Right lobe of liver (tissue), 4 donors: Measurements from ENCODE around the gene FGD2.

Experiments used
- POLR2A ChIP-seq: fragments of 450-650 bp; IDR thresholded peaks from one replicate; pipeline ENCODE4 v1.6.1; 2017; ENCODE audit warnings: antibody characterized with exemption, mild to moderate bottlenecking
- TF ChIP-seq, protein P1 (sequence below), 4 donors: fragments of 200-600 bp in 3 of 4; fragments of 450-650 bp in 1 of 4; IDR thresholded peaks; one replicate each; pipeline versions ENCODE4 v1.5.1 to v1.8.0; 2016 to 2022; ENCODE audit warnings: antibody characterized with exemption in 4 of 4, mild to moderate bottlenecking in 2 of 4
- donor health status: DM: no; HTN: no; CAD: no.
- donor health status: DM: no; HTN: no; CAD: no.
- donor health status: DM: no; HTN: yes; CAD: no.

DNA sequence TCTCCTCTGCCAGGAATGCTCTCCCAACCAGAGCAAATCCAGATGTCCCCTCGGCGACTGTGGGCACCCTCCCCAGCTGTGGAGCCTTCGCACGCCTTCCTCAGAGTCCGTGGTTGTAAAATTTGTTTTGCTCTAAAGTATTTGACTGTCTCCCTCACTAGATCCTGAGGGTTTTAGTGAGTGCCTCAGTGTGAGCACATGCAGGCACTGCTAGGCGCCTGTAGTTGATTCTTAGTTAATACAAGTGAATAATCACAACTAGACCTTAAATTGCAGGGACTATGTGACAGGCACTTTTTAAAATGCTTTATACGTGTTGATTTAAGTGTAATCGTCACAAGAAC, 18.8 kb upstream of the FGD2 start:
- TF ChIP-seq, protein P1, sequence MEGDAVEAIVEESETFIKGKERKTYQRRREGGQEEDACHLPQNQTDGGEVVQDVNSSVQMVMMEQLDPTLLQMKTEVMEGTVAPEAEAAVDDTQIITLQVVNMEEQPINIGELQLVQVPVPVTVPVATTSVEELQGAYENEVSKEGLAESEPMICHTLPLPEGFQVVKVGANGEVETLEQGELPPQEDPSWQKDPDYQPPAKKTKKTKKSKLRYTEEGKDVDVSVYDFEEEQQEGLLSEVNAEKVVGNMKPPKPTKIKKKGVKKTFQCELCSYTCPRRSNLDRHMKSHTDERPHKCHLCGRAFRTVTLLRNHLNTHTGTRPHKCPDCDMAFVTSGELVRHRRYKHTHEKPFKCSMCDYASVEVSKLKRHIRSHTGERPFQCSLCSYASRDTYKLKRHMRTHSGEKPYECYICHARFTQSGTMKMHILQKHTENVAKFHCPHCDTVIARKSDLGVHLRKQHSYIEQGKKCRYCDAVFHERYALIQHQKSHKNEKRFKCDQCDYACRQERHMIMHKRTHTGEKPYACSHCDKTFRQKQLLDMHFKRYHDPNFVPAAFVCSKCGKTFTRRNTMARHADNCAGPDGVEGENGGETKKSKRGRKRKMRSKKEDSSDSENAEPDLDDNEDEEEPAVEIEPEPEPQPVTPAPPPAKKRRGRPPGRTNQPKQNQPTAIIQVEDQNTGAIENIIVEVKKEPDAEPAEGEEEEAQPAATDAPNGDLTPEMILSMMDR (IDR thresholded peaks at IDR 0.05): no peak
- TF ChIP-seq POLR2A: no peak
